Suppressor macrophage treated with lipopolysaccharide for 1 hour (primary cell): ENCODE data around the gene RXFP1.

Source experiments
- DNase-seq, 3 donors: peaks; one replicate each; pipeline ENCODE4 v3.0.0-alpha.2; 2020 to 2022

The RXFP1 gene

DNA sequence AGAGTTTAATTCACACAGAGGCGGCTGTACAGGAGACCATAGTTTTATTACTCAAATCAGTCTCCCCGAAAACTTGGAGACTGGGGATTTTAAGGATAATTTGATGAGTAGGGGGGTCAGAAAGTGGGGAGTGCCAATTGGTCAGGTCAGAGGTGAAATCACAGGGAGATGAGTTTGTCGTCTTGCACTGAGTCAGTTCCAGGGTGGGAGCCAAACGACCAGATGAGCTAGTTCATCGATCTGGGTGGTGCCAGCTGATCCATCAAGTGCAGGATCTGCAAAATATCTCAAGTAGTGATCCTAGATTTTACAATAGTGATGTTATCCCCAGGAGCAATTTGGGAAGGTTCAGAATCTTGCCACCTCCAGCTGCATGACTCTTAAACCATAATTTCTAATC, 154.4 kb downstream of the RXFP1 start:
- DNase-seq = no peak

DNA sequence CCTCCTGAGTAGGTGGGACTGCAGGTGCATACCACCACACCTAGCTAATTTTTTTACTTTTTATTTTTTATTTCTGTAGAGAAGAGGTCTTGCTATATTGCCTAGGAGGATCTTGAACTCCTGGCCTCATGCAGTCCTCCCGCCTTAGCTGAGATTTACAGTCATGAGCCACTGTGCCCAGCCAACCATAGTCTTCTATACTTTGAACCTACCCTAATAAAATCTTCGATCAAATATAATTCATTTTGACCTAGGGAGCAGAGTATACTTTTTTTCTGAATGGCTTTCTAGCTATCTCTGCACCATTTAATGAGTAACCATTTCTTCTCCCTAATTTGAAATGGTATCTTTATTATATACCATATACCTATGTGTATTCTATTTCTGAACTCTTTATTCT, 157.1 kb downstream of the RXFP1 start:
- no peak for DNase-seq

DNA sequence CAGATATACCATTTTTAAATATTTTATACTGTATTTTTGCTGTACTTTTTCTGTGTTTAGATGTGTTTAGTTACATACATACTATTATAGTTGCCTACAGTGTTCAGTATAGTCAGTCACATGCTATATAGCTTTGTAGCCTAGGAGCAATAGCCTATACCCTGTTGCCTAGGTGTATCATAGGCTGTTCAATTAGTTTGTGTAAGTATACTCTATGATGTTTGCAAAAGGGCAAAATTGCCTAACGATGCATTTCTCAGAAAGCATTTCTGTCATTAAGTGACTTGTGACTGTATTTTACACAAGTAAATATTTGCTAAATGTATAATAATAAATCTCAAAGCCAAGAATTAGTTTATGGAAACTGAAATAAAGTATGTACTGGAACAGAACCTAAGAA, 159.9 kb downstream of the RXFP1 start:
- no peak for DNase-seq

DNA sequence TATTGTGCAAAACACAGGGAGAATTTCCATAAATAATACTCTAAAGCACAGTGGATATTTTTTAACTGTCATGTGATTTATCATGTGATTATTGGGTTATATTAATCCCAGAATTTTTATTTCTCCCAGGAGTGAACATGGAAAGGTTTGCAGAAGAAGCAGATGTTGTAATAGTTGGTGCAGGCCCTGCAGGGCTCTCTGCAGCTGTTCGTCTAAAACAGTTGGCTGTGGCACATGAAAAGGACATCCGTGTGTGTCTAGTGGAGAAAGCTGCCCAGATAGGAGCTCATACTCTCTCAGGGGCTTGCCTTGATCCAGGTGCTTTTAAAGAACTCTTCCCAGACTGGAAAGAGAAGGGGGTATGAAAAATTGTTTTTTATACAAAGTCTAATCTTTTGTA, 160.4 kb downstream of the RXFP1 start:
- no peak for DNase-seq

DNA sequence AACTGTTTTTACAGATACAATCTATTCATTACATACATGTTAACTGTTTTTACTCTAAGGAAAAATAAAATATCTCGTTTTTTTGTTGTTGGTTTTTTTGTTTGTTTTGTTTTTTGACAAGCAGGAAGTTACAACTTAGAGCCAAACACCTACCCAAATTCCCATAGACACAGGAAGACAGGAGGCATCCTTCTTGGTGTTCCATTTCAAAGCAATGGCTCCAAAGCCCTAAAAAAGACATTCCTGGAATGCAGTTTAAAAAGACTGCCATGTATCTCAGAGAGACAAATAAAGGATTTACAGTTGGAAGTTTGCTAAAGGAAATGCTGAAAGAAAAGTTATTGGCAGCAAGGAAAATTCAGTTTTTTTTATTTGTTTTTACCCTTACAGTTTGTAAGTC, 167.1 kb downstream of the RXFP1 start:
- no peak for DNase-seq
